Upper lobe of left lung (tissue), 4 donors: ENCODE measurements around the gene AFAP1.

ENCODE experiments used
- CTCF ChIP-seq, 6 experiments: fragments of 450-650 bp in 4 of 6; fragments of 200-600 bp in 2 of 6; sonication (generic) in 2 of 6; IDR thresholded peaks; one replicate each; pipeline ENCODE4 v1.5.1; 2016 to 2019; ENCODE audit warnings: antibody characterized with exemption in 6 of 6
- EP300 ChIP-seq, 4 donors: sonication (generic); formaldehyde crosslinking; IDR thresholded peaks; one replicate each; pipeline ENCODE4 v1.5.1; 2017; ENCODE audit warnings: antibody characterized with exemption in 4 of 4, control low read depth in 2 of 4
- POLR2A ChIP-seq, 4 donors: fragments of 450-650 bp; IDR thresholded peaks; one replicate each; pipeline ENCODE4 v1.5.1; 2016 to 2017; ENCODE audit warnings: antibody characterized with exemption in 4 of 4, mild to moderate bottlenecking in 2 of 4
- POLR2AphosphoS5 ChIP-seq, 2 donors: sonication (generic); formaldehyde crosslinking; IDR thresholded peaks; one replicate each; pipeline ENCODE4 v1.5.1; 2017; ENCODE audit warnings: antibody characterized with exemption in 2 of 2

GRCh38 chr4:7971159-7971631 lies 31.5 kb upstream of the AFAP1 start:
- TF ChIP-seq CTCF (IDR thresholded peaks at IDR 0.05), result no peak
- TF ChIP-seq POLR2AphosphoS5 (IDR thresholded peaks at IDR 0.05), result no peak
- TF ChIP-seq POLR2A (IDR thresholded peaks at IDR 0.05), result no peak
- no peak for TF ChIP-seq EP300 (IDR thresholded peaks at IDR 0.05)
